ENCODE results near the gene SCUBE1.

Gene SCUBE1

GRCh38 chr22:43277987-43278601 is 65.1 kb downstream of the SCUBE1 start:
- no peak for DNase-seq (ENCODE audit: low spot score)

GRCh38 chr22:43277091-43277490 is 66.1 kb downstream of the SCUBE1 start:
- no peak for DNase-seq (ENCODE audit: low spot score)

GRCh38 chr22:43276321-43276720 is 66.9 kb downstream of the SCUBE1 start:
- DNase-seq (ENCODE audit: low spot score), result no peak

- DNase-seq (ENCODE audit: low spot score), result no peak
Measured at GRCh38 chr22:43275545-43276317, 67.4 kb downstream of the SCUBE1 start.

GRCh38 chr22:43274595-43275240 is 68.5 kb downstream of the SCUBE1 start:
- DNase-seq (ENCODE audit: low spot score), result no peak

GRCh38 chr22:43273902-43274484 is 69.2 kb downstream of the SCUBE1 start:
- DNase-seq (ENCODE audit: low spot score), result peak; percentile 60

- DNase-seq (ENCODE audit: low spot score), result no peak
Measured at GRCh38 chr22:43272869-43273318, 70.3 kb downstream of the SCUBE1 start.

GRCh38 chr22:43272301-43272700 is 70.9 kb downstream of the SCUBE1 start:
- no peak for DNase-seq (ENCODE audit: low spot score)

GRCh38 chr22:43270949-43271348 is 72.2 kb downstream of the SCUBE1 start:
- DNase-seq (ENCODE audit: low spot score), result no peak

GRCh38 chr22:43270314-43270908 is 72.8 kb downstream of the SCUBE1 start:
- no peak for DNase-seq (ENCODE audit: low spot score)

GRCh38 chr22:43269646-43270045 is 73.5 kb downstream of the SCUBE1 start:
- no peak for DNase-seq (ENCODE audit: low spot score)

GRCh38 chr22:43269246-43269645 is 73.9 kb downstream of the SCUBE1 start:
- no peak for DNase-seq (ENCODE audit: low spot score)

- DNase-seq (ENCODE audit: low spot score), result no peak
Measured at GRCh38 chr22:43267981-43268660, 75.1 kb downstream of the SCUBE1 start.

- no peak for DNase-seq (ENCODE audit: low spot score)
Measured at GRCh38 chr22:43267332-43267980, 75.7 kb downstream of the SCUBE1 start.

GRCh38 chr22:43266076-43266475 is 77.1 kb downstream of the SCUBE1 start:
- DNase-seq (ENCODE audit: low spot score), result no peak

GRCh38 chr22:43263645-43264514 is 79.3 kb downstream of the SCUBE1 start:
- no peak for DNase-seq (ENCODE audit: low spot score)

- no peak for DNase-seq (ENCODE audit: low spot score)
Measured at GRCh38 chr22:43262990-43263644, 80.1 kb downstream of the SCUBE1 start.

GRCh38 chr22:43260331-43261231 is 82.6 kb downstream of the SCUBE1 start:
- DNase-seq (ENCODE audit: low spot score), result no peak

GRCh38 chr22:43257961-43258360 is 85.2 kb downstream of the SCUBE1 start:
- no peak for DNase-seq (ENCODE audit: low spot score)

Measured in germinal center (tissue), 1 donor.